ENCODE results near the gene HYDIN.
A peak's percentile ranks its signal among the peaks of the same experiment; 100 is the strongest.

Gene HYDIN

DNA sequence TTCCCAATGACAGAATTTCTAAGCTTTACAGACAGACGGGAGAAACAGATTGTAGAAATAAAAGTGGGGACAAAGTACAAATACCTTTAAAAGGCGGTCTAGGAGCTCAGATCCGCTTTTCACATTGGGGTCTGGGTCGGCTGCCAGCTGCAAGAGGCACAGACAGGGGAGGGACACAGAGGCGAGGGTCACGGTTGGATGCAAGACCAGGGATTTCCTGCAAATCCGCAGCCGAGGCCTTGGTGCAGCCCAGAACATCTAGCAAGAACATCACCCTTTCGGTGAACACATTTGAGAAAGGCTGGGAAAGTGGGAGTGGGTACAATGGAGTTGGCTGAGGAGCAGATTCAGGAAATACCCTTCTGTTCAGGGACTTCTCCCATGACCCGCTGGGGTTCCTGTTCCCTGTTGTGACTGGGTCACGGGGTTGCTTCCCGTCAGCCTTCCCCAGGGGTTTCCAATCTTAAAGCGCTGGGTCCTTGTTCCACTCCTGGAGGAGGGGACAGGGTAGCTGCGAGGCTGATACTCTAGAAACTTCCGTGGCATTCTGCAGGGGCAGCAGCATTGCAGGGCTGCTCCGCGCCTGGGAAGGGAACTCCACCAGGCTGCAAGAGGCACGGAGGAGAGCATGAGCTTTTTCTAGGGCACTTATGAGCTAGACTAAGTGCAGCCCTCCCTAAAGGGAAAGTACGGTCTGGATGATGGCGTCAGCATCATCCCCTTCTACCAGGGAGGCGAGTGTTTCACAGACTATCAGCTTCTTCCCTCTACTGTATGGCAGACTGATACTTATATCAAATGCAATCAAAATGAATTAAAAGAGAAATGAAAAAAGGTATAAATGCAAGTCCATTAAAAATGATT is 445.6 kb downstream of the HYDIN start:
- no peak for DNase-seq

DNA sequence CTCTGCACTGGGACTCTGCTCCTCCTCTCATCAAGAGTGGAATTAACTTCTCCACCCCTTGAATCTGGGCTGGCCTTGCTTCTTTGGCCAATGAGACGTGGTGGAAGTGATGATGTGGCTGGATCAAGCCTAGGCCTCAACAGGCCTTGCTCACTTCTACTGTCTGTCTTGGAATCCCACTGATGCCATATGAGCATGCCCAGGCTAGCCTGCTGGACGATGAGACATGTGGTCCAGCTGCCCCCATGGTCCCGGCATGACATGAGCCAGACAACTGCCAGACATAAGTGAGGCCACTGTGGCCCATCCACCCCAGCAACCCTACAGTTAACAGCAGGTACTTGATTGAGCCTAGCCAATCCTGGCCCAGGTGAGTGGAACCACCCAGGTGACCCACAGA is 448.3 kb downstream of the HYDIN start:
- DNase-seq = no peak

GRCh38 chr16:70781800-70782199 is 448.7 kb downstream of the HYDIN start:
- no peak for DNase-seq

DNA sequence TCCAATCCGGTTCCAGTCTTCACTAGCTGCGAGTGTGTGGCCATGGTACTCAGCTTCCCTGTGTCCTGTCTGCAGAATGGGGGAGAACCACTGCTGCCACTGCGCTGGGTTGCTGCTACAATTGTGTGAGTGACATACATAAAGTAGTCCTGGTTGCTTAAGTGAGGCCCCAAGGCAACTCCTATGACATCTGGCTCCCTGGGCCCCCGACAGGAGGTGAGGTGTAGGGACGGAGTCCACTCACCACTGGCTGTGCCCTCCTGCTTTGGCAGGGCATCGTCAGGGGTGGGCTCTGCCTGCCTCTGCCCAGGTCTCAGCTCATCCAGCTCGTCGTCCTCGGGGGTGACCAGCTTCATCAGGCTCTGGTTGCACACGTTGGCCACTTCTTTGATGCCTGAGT is 450.0 kb downstream of the HYDIN start:
- no peak for DNase-seq

DNA sequence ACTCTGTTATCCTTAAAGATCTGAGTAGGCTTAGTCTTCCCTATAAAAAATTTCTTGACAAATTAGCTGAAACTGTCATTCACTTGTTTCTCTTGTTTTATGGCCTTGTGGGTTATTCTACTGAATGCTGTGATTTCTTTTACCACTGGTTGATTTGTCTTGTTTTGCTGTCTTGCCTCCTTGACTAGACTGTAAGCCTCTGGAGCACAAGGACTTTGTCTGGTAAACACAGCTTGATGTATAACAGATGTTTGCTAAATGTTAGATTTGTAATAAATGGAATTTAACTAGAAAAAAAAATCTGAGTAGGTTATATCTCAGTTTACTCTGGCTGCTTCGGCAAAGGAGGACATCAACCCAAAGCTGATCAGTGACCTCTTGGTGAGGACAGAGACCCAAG is 451.2 kb downstream of the HYDIN start:
- DNase-seq = no peak

DNA sequence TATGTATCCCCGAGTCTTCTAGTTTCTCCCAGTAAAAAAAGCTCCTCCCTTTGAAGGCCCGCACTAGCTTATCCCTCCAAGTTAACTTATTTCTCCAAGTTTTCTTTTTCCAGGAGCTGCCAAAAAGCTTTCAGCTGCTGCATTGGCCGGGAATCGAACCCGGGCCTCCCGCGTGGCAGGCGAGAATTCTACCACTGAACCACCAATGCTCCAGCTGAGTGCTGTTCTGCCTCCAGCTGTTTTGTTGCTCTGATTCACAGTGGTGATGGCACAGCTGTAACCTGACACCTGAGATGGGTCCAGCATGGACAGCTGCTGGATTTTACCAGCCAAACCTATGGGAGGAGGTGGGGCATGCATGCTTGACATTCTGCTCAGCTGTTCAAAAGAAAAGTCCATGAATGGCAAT is 451.6 kb downstream of the HYDIN start:
- DNase-seq = no peak

DNA sequence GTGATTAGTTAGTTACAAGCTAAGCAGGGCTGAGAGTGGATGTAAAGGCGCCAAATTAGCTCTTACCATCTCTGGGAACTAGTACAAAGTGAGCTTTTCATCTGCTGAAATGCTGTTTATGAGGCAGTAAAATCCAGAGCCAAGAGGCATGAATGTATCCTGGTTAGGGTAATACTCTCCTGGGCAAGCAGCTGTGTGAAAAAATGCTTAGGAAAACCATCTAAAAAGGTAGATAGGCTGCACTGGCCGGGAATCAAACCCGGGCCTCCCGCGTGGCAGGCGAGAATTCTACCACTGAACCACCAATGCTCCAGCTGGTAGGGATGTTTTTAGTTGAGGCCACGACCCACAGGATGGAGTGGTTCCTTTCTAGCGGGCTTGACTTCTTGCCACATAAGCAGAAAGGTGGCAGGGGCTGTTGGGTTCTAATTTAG is 452.5 kb downstream of the HYDIN start:
- no peak for DNase-seq

DNA sequence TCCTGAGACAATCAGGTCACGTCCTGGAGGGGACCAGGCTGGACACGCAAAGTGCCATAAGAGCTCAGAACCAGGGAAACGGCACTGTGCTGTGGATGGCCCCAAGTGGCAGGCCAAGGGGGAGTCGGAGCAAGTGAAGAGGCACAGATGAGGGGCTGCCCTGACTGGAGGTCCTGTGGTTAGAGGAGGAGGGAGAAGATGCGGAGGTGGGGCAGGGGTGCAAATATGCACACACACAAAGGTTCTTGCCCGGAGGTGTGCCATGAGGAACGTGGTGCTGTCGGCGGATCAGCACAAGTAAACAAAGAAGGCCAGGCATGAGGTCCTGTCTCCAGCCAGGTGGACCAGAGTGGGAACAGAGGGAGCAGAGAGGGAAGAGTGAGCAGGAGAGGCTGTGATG is 453.0 kb downstream of the HYDIN start:
- no peak for DNase-seq

DNA sequence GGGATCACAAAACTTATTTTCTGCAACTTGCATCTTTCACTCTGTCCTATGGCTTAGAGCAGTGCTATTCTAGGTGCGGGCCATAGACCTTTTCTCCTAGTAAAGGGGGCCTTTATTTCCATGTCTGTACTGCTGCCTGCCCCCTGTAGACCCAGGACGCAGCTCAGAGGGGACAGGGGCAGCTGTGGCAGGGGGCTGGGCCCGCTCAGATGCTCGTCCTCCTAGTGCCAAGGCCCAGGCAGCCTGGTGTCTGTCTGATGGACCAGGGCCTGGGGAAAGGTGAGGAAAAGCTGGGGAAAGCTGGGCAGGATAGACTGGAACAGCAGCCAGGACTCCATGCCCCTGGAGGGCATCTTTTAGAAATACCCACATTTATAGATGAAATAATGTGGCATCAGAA is 455.1 kb downstream of the HYDIN start:
- no peak for DNase-seq

GRCh38 chr16:70774261-70774660 is 456.3 kb downstream of the HYDIN start:
- DNase-seq = no peak

- no peak for DNase-seq
Measured at GRCh38 chr16:70772493-70772892, 458.0 kb downstream of the HYDIN start.

DNA sequence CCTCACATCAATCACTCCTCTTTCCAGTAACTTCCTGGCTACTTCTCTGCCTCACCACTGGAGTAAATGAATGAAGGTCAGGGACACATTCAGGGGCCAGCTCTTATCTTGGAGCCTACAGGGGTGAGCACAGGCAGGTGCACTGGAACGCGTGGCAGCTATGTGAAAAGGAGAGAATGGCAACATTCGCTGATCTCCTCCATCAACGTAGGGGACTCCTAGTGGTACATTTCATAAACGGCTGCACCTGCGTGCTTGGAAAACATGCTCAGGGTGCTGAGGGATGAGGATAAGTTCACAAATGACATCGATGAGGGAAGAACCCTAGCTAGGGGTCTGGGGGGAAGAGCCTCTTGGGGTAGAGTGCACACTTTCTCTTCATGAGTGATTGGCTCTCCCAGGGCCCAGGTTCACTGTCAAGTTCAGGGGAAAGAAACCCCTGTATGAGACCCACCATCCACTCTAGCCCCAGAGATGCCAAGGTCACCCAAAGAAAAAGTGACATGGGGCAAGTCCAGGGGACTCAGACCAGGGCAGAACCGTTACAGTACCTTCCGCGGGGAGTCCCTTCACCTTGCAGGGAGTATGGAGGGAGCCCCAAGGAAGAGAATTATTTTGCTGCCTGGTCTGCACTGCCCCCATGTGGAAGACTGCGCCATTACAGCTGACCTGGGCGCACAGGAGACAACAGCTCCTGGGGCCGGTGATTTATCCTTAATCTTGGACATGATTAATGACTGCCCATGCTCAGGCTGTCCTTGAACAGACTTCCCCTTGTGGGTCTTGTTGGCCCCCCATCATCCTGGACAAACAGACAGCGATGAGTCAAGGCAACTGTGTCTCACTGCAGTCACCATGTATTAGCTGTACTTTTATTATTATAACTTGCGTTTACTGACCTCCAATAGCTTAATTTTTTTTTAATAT is 459.6 kb downstream of the HYDIN start:
- DNase-seq = peak; percentile 90

- no peak for DNase-seq
Measured at GRCh38 chr16:70770291-70770625, 460.3 kb downstream of the HYDIN start.

GRCh38 chr16:70769761-70770160 is 460.8 kb downstream of the HYDIN start:
- DNase-seq = no peak

DNA sequence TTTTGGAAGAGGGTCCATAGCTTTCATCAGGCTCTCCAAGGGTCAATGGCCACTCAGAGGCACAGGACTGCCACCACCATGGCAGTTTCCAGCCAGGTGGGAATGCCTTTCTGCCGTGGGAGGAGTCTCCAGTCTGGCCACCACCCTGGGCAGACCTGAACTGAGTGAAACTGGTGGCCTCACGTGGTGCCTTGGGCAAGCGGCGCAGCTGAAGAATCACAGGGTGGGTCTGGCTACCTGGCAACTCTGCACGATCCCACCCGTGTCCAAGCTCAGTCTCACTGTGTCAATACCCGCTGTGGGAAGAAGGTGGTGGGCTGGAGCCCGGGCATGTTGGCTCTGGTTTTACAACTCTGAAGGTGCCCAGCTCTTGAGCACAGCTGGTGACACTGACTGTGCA is 461.4 kb downstream of the HYDIN start:
- DNase-seq = no peak

- no peak for DNase-seq
Measured at GRCh38 chr16:70768203-70768580, 462.3 kb downstream of the HYDIN start.

GRCh38 chr16:70767377-70768202 is 462.9 kb downstream of the HYDIN start:
- no peak for DNase-seq

GRCh38 chr16:70766658-70767057 is 463.9 kb downstream of the HYDIN start:
- no peak for DNase-seq

DNA sequence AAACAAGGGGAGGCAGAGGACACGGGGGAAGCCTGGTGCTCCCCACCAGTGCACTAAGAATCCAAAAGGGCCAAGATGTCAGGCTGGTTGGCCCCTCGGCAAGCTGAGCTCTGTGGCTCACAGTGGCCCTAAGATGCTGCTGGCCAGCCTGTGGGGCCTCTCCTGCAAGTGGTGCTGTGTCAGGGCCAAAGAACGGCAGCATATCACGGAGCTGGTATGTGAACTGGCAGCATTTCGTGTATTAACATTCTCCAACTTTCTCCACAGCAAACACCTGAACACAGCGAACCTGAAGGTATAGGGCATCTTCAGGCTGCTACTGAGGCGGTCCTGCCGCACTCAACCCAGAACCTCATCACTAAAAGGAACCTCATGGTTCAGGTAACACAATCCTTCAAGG is 464.3 kb downstream of the HYDIN start:
- DNase-seq = no peak

DNA sequence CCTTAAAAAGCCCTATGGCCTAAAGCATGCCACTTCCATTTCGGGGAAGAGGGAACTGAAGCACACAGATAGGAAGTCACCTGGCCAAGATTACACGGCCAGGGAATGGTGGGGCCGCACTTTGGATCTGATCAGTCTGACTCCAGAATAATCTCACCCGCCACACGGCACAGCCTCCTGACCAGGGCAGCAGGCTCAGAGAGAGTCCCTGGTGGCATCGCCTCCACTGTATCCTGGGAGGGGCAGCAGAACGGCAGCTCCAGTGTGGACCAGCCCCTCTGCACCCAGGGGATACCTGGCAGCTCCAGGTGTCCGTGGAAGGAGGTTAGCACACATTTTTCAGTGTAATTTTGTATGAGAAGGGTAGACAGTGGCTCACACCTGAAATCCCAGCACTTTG is 465.0 kb downstream of the HYDIN start:
- DNase-seq = no peak

- no peak for DNase-seq
Measured at GRCh38 chr16:70764632-70765031, 465.9 kb downstream of the HYDIN start.

DNA sequence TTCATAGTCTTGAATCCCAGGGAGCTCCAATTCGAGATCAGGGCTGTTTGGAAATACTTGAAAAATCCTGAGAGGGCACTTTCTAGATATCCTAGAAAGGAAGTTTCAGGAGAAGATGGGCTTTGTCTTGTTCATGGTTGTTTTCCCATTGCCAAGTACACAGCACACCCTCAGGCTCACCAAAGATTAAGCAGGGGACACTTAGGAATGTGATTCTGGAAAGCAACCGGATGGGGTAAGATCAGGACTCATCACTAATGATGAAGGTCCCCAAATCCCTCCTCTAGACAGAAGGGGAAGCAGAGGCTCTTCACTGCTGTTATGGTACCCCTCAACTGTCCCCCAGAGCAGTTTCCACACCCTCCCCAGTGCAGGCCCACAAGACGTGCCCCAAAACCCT is 470.3 kb downstream of the HYDIN start:
- no peak for DNase-seq

DNA sequence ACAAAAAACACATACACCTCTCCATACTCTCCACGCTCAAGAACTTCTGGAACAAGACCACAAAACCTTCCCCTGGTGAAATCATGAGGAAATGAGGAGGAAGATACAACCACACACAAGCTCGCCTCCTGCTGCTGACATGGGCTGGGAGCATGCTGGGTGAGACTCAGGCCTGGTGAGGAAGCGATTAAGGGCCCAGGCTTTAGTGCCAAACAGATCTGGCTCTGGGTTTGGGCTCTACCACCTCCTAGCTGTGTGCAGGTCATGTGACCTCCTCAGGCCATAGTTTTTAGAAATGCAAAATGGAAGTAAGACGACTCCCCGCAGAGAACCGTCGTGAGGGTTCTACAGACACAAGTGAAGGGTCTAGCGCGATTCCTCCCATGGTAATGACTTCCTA is 470.9 kb downstream of the HYDIN start:
- DNase-seq = no peak

Measured in activated CD8-positive, alpha-beta memory T cell treated with anti-CD3 and anti-CD28 coated beads, Interleukin-2, amount 50 U/mL, for 48 hours (primary cell).